T-helper 1 cell treated with Interleukin-12 subunit alpha and Interleukin-12 subunit beta and Interleukin-4 antibody, amounts not matched to agents 30 μg/mL and 1 μg/mL, for 36 hours (primary cell): ENCODE data around the gene SEZ6L.

Experiments used
- H3K27ac Mint-ChIP-seq: one replicate; pipeline ENCODE4 v1.8.0; 2021; ENCODE audit warnings: mild to moderate bottlenecking, mixed read lengths
- H3K27me3 Mint-ChIP-seq: one replicate; pipeline ENCODE4 v1.8.0; 2021; ENCODE audit warnings: low read depth, mixed read lengths
- H3K36me3 Mint-ChIP-seq: one replicate; pipeline ENCODE4 v1.8.0; 2021; ENCODE audit warnings: low read depth, mixed read lengths
- H3K4me1 Mint-ChIP-seq: one replicate; pipeline ENCODE4 v1.8.0; 2021; ENCODE audit warnings: low read depth, mixed read lengths
- H3K4me3 Mint-ChIP-seq: one replicate; pipeline ENCODE4 v1.8.0; 2021; ENCODE audit warnings: mild to moderate bottlenecking, moderate library complexity, mixed read lengths
- H3K9me3 Mint-ChIP-seq: one replicate; pipeline ENCODE4 v1.8.0; 2021; ENCODE audit warnings: mixed read lengths

Gene SEZ6L

DNA sequence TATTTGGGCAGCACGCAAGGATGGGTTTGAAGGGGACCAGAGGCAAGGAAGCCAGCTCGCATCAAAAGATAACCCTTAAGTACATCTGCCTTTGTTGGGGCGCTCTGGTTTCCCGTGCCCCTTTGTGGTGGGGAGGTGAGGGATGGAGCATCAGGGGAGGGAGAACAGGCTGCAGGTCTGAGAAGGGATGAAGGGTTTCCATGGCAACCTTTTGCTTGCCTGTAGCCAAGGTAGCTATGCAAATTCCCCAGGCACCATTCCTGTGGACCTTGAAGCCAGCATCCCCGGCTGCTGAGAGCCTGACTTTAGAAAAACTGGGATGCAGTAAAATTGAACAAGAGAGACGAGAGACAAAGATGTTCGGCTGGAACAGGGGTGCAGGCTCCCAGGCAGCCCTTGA lies 75.7 kb downstream of the SEZ6L start:
- no peaks in the 10 kb centered on the region for H3K36me3 Mint-ChIP-seq
- no peaks in the 10 kb centered on the region for H3K9me3 Mint-ChIP-seq
- H3K4me1 Mint-ChIP-seq = no peaks in the 10 kb centered on the region
- H3K27me3 Mint-ChIP-seq = peaks cover 7% of the 10 kb centered on the region
- no peak overlapping the region for H3K27ac Mint-ChIP-seq
- no peak overlapping the region for H3K4me3 Mint-ChIP-seq

DNA sequence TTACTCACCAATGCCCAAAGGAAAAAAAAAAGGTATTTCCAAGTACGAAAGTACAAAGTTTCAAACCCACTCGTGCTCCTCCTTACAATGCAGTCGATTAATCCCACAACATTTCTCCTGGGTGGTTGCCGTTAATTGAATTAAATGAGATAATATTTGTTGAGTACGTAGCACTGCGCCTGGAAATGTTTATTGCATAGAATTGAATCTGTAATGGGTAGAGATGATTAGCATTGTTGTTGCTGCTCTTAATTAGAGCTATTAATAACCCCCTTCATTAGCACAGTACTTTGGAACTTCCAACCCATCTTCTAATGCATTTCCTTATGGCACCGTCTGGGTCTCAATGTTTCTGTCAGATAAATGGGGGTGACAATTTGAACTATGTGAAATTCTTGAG lies 77.3 kb downstream of the SEZ6L start:
- no peak overlapping the region for H3K4me3 Mint-ChIP-seq
- peaks cover 8% of the 10 kb centered on the region for H3K27me3 Mint-ChIP-seq
- no peak overlapping the region for H3K27ac Mint-ChIP-seq
- no peaks in the 10 kb centered on the region for H3K36me3 Mint-ChIP-seq
- no peaks in the 10 kb centered on the region for H3K4me1 Mint-ChIP-seq
- H3K9me3 Mint-ChIP-seq = no peaks in the 10 kb centered on the region

DNA sequence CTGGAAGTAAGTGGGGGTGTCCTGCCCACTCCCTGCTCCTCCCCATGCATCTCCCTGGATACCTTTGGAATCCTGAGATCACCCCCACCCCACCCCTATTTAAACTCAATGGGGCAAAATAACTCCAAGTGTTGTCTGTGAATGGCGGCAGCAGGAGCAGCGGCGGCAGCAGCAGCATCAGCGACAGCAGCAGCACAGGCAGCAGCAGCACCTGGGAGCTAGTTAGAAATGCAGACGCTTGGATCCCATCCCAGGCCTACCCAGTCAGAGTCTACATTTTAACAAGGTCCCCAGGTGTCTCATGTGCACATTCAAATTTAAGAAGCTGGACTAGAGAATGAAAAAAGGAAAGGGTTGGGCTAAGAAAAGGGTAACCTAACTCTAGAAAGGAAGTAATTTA lies 82.6 kb downstream of the SEZ6L start:
- Mint-ChIP-seq H3K27me3 (peaks cover 16% of the 10 kb centered on the region), H3K27ac (no peak overlapping the region), H3K4me1 (no peaks in the 10 kb centered on the region), H3K4me3 (no peak overlapping the region), H3K36me3 (no peaks in the 10 kb centered on the region), H3K9me3 (no peaks in the 10 kb centered on the region)

DNA sequence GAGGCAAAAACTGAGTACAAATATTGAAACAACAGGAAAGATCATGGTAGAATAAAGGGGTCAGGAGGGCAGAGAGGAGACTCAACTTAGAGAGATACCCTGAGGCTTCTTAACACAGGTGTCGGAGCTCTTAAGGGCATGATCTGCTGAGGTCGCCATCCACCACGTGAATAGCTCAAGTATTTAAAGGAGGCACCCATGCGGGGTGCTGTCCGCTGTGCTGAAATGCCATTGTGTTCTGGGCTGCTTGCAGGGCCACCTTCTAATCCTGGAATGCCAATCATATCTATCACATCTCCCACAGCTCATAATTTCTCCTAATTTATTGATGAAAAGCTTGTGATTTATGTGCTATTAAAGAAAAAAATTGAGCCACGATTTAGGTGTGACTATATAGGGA lies 90.2 kb downstream of the SEZ6L start:
- Mint-ChIP-seq H3K27ac (no peak overlapping the region), H3K27me3 (peaks cover 18% of the 10 kb centered on the region), H3K9me3 (no peaks in the 10 kb centered on the region), H3K36me3 (no peaks in the 10 kb centered on the region), H3K4me1 (no peaks in the 10 kb centered on the region), H3K4me3 (no peak overlapping the region)

DNA sequence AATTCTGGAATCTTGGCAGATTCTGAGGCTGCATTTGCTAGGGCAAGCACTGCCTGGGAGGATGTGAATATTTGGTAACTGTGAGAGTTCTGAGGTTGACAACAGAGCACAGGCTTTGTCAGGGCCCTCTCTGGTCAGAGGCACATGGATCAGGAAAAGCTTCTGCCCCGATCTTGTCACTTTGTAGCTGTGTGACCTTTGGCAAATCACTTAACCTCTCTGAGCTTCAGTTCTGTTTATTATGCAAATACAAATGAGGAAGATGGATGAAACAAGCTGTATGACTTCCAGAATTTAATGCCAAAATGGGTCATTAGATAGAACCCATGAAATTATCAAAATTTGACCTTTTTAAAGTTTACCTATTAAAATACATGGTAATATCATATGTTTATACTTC lies 94.9 kb downstream of the SEZ6L start:
- Mint-ChIP-seq H3K4me3 (no peak overlapping the region), H3K27me3 (peaks cover 17% of the 10 kb centered on the region), H3K27ac (no peak overlapping the region), H3K4me1 (no peaks in the 10 kb centered on the region), H3K36me3 (no peaks in the 10 kb centered on the region), H3K9me3 (no peaks in the 10 kb centered on the region)

DNA sequence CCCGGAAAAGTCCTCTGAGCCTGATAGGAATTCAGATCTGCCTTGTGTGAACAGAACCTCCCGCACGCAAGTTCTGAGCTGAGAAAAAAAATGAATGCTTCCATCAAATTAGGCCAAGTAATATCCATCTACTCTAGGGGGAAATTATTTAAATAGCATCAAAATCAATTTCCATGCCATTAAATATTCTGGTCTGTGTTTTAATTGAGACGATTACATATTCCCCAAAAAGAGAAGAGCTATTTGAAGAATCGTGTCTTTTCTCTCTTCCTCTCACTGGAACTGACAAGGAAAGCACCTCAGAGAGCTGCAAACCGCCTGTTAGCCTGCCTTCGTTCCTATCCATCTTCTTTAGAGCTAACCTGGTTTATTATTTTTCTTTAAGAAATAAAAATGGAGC lies 96.0 kb downstream of the SEZ6L start:
- Mint-ChIP-seq H3K27me3 (peaks cover 17% of the 10 kb centered on the region), H3K36me3 (no peaks in the 10 kb centered on the region), H3K4me3 (no peak overlapping the region), H3K4me1 (no peaks in the 10 kb centered on the region), H3K9me3 (no peaks in the 10 kb centered on the region), H3K27ac (no peak overlapping the region)

DNA sequence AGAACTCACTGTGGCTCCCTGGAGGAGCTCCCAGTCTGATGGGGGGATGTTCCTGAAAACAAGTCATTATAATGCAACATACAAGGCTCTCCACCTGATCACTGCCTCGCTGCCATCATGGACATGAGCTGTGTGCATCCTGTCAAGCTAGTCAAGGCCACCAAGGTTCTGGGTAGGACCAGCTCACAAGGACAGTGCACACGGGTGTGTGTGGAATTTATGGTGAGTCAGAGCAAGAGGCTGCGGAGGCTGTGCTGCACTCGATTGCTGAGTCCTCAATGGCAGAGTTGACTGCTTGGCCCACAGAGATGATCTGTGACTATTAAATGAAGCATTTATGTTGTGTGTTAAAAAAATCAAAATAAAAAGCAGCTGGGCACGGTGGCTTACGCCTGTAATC lies 96.6 kb downstream of the SEZ6L start:
- Mint-ChIP-seq H3K4me3 (no peak overlapping the region), H3K27me3 (peaks cover 17% of the 10 kb centered on the region), H3K9me3 (no peaks in the 10 kb centered on the region), H3K27ac (no peak overlapping the region), H3K36me3 (no peaks in the 10 kb centered on the region), H3K4me1 (no peaks in the 10 kb centered on the region)

DNA sequence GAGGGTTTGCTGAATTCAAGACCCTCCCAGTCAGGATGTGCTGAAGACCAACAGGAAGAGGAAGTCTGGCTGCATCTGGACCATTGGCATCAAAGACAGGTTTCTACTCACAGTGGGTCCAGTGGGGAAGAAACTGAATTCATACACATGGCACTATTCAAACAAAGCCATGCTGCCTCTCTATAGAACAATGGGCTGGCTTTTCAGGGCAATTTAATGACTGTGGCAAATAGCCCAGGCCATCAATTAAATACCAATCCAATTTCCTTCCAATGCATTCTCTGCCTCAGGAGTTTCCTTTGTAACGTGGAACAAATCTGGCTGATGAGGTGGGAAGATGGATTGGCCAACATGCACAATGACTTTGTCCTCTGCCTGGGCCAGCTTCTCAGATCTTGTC lies 98.6 kb downstream of the SEZ6L start:
- H3K4me3 Mint-ChIP-seq = no peak overlapping the region
- H3K27me3 Mint-ChIP-seq = peaks cover 16% of the 10 kb centered on the region
- H3K36me3 Mint-ChIP-seq = no peaks in the 10 kb centered on the region
- no peak overlapping the region for H3K27ac Mint-ChIP-seq
- H3K4me1 Mint-ChIP-seq = no peaks in the 10 kb centered on the region
- no peaks in the 10 kb centered on the region for H3K9me3 Mint-ChIP-seq

DNA sequence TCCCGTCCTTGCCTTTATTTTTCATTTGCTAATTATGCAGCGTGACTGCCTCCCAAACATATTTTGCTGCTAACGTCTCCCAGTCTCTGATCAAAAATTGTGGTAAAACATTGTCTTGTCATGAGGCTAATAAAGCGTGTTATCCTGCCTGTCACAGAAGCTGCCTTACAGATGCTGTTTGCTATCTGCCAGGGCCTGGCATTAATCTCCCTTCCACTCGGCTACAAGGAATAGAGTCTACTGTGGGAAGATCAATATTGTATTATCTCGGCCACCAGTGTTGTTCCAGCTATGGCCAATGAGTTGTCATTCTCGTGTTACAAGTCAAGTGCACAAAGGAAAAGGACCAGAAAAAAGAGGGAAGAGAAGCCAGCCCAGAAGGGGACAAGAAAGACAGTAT lies 100.3 kb downstream of the SEZ6L start:
- no peaks in the 10 kb centered on the region for H3K4me1 Mint-ChIP-seq
- no peaks in the 10 kb centered on the region for H3K9me3 Mint-ChIP-seq
- no peak overlapping the region for H3K4me3 Mint-ChIP-seq
- no peaks in the 10 kb centered on the region for H3K36me3 Mint-ChIP-seq
- H3K27me3 Mint-ChIP-seq = peaks cover 10% of the 10 kb centered on the region
- no peak overlapping the region for H3K27ac Mint-ChIP-seq

DNA sequence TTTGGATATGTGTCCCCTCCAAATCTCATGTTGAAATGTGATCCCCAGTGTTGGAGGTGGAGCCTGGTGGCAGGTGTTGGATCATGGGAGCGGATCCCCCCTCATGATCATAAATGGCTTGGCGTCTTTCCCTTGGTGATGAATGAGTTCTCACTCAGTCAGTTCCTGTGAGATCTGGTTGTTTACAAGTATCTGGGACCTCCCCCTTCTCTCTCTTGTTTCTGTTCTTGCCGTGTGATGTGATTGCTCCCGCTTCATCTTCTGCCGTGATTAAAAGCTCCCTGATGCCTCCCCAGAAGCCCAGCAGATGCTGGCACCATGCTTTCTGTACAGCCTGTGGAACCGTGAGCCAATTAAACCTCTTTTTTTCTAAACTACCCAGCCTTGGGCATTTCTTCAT lies 102.2 kb downstream of the SEZ6L start:
- Mint-ChIP-seq H3K27me3 (peaks cover 10% of the 10 kb centered on the region), H3K4me3 (no peak overlapping the region), H3K4me1 (no peaks in the 10 kb centered on the region), H3K27ac (no peak overlapping the region), H3K9me3 (no peaks in the 10 kb centered on the region), H3K36me3 (no peaks in the 10 kb centered on the region)

DNA sequence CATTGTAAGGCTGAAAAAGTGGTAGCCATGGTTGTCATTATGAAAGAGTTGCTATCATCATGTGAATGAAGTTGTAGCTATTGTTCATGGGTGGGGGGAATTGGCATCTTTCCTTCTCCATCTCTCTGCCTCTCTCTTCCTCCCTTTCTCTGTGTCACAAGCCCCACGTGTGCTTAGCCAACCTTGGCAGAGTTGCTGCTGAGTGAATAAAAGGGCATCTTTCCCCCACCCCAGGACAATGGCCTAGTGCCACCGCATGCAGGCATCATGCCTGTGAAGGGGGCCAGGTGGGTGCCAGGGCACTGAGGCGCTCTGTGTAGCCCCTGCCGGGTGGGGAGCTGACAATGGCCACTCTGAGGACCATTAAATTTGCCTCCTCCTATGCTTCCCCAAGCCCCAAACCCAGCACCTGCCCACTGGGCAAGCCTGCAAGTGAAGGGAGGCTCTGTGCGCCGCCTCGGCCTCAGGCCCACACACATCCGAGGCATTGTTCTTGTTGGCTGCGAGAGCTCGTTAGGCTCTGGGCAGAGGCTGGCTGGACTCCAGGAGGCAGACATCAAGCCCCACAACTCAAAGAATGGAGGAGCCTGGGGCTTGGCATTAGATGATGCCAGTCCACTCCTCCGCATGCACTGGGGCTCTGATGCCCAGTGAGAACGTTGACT lies 103.9 kb downstream of the SEZ6L start:
- peaks cover 13% of the 10 kb centered on the region for H3K27me3 Mint-ChIP-seq
- H3K36me3 Mint-ChIP-seq = no peaks in the 10 kb centered on the region
- H3K9me3 Mint-ChIP-seq = no peaks in the 10 kb centered on the region
- no peak overlapping the region for H3K4me3 Mint-ChIP-seq
- no peaks in the 10 kb centered on the region for H3K4me1 Mint-ChIP-seq
- no peak overlapping the region for H3K27ac Mint-ChIP-seq

DNA sequence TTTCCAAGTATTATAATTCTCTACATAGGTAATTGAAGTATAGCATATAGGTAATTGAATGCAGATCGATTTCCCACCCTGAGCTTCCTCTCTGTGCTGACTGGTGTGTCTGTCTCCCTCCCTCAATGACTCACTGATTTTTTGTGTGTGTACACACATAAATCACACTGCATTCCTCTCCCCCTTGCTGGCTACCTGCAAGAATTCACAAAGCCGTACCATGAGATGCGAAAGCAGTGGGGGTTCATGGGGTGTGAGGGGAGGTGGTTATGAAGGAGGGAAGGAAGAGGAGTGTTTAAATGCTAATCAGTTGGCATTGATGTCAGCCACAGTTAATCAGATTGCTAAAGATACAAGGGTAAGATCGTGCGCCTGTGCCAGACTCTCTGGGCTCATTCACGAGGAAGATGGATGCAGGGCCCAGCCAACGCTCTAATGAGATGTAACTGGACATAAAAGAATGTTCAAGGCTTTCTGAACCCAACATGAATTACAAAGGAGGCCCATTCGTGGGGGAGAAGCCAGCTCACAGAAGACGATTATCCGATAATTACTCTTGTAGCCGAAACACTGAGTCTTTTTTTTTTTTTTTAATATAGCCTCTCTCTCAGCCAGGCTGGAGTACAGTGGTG lies 107.4 kb downstream of the SEZ6L start:
- H3K4me3 Mint-ChIP-seq = no peak overlapping the region
- H3K27ac Mint-ChIP-seq = no peak overlapping the region
- peaks cover 15% of the 10 kb centered on the region for H3K27me3 Mint-ChIP-seq
- H3K36me3 Mint-ChIP-seq = no peaks in the 10 kb centered on the region
- H3K4me1 Mint-ChIP-seq = no peaks in the 10 kb centered on the region
- no peaks in the 10 kb centered on the region for H3K9me3 Mint-ChIP-seq

DNA sequence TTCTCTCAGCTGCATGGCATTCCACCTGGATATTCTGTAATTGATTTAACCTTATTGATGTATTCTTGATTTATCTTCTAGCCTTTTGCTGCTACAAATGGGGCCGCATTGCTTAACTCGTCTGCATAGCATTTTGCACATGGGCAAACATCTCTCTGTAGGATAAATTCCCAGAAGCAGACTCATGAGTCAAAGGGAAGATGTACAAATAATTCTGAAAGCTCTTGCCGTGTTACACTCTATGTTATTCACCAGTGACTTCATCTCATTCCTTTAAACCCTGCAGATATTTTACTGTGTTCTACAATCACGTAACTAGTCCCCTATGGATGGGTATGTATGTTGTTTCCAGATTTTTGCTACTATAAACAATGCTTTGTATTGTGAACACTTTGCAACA lies 112.7 kb downstream of the SEZ6L start:
- Mint-ChIP-seq H3K27me3 (peaks cover 12% of the 10 kb centered on the region), H3K4me1 (no peaks in the 10 kb centered on the region), H3K4me3 (no peak overlapping the region), H3K27ac (no peak overlapping the region), H3K9me3 (peaks cover 5% of the 10 kb centered on the region), H3K36me3 (no peaks in the 10 kb centered on the region)

DNA sequence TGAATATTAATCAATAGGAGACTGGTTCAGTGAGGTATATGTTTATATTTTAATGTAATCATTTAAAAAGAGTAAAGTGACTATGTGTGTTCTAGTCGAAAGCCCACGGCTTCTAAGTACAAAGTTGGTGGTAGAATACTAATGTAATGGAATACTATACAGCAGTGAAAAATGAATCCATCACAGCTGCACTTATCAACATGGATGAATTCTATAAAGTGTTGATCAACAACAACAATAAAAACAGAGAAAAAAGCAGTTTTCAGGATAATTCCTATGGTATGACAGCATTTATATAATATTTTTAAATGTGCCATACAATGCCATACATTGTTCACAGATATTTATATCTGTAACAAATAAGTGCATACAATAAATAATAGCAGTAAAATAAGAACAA lies 114.1 kb downstream of the SEZ6L start:
- H3K27me3 Mint-ChIP-seq = peaks cover 10% of the 10 kb centered on the region
- no peak overlapping the region for H3K4me3 Mint-ChIP-seq
- H3K27ac Mint-ChIP-seq = no peak overlapping the region
- H3K36me3 Mint-ChIP-seq = no peaks in the 10 kb centered on the region
- H3K4me1 Mint-ChIP-seq = no peaks in the 10 kb centered on the region
- peaks cover 5% of the 10 kb centered on the region for H3K9me3 Mint-ChIP-seq

DNA sequence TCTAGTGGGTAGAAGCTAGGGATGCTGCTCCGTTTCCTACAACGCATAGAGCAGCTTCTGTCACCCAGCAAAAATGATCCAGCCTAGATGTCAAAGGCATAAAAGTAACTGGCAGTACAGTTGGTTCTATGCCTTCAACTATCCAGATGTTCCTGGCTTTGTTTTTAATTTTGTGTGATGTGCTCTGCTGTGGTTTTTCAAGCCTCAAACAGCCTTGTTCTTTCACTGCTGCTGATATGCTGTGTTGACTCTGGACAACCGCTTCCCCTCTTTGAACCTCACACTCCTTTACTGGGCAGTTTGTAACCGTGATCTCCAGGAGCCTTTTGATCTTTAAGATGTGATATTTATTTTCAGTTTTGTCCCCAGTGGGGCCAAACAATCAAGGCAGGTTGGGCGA lies 116.4 kb downstream of the SEZ6L start:
- Mint-ChIP-seq H3K4me3 (no peak overlapping the region), H3K27me3 (peaks cover 20% of the 10 kb centered on the region), H3K36me3 (no peaks in the 10 kb centered on the region), H3K4me1 (no peaks in the 10 kb centered on the region), H3K9me3 (peaks cover 5% of the 10 kb centered on the region), H3K27ac (no peak overlapping the region)
